Type B pancreatic cell (in vitro differentiated cells): Measurements from ENCODE around the gene RWDD2A. TPM values are rescaled to one million over a fixed set of nuclear protein-coding genes. Genes with fewer than 3 reads are reported as not detected.

ENCODE experiments used
- DNase-seq: peaks from one replicate; pipeline ENCODE4 v3.0.0; 2021; ENCODE audit warnings: mixed read lengths; ENCODE audit not compliant: unreplicated experiment; ENCODE audit errors: extremely low spot score
- H3K27ac Mint-ChIP-seq: 2 replicates; pipeline ENCODE4 v1.8.0; 2021; ENCODE audit warnings: mild to moderate bottlenecking, mixed read lengths
- H3K27me3 Mint-ChIP-seq: 2 replicates; pipeline ENCODE4 v1.8.0; 2021; ENCODE audit warnings: mixed read lengths
- H3K36me3 Mint-ChIP-seq: 2 replicates; pipeline ENCODE4 v1.8.0; 2021; ENCODE audit warnings: mixed read lengths
- H3K4me1 Mint-ChIP-seq: one replicate; pipeline ENCODE4 v1.8.0; 2021; ENCODE audit warnings: mixed read lengths; ENCODE audit not compliant: unreplicated experiment
- H3K4me3 Mint-ChIP-seq: 2 replicates; pipeline ENCODE4 v1.8.0; 2021; ENCODE audit warnings: mild to moderate bottlenecking, mixed read lengths
- H3K9me3 Mint-ChIP-seq: 2 replicates; pipeline ENCODE4 v1.8.0; 2021; ENCODE audit warnings: mixed read lengths
- long read RNA-seq: library from polyadenylated mRNA; unstranded; transcript quantifications from one replicate; pipeline ENCODE4 v2.0.0, GENCODE V29; 2020
- total RNA-seq: library from RNA; stranded (reverse); gene quantifications from 2 replicates; pipeline ENCODE4 v1.2.1, GENCODE V29; 2021; ENCODE audit warnings: low replicate concordance
- TF ChIP-seq, protein P1 (sequence below): fragments of 200-600 bp; sonication (generic); conservative IDR thresholded peaks from 2 replicates; pipeline ENCODE4 v1.5.0; 2021; ENCODE audit warnings: antibody characterized with exemption, mild to moderate bottlenecking

The RWDD2A gene
- 3.6 and 4.5 TPM in 2 replicates for total RNA-seq
- long read RNA-seq, transcript RWDD2A-201 (3 exons, 3,744 nt), result major isoform, 18 of 26 reads
- long read RNA-seq, partial matches to known transcripts, result 1 of 26 reads
- long read RNA-seq, other reads (novel, unspliced or antisense), result 7 of 26 reads

- H3K9me3 Mint-ChIP-seq, result no peaks in the 10 kb centered on the region
- peak within 1 kb of the TSS; percentile 99 for H3K4me3 Mint-ChIP-seq
- no peaks in the 10 kb centered on the region for H3K27me3 Mint-ChIP-seq
- TF ChIP-seq, protein P1, sequence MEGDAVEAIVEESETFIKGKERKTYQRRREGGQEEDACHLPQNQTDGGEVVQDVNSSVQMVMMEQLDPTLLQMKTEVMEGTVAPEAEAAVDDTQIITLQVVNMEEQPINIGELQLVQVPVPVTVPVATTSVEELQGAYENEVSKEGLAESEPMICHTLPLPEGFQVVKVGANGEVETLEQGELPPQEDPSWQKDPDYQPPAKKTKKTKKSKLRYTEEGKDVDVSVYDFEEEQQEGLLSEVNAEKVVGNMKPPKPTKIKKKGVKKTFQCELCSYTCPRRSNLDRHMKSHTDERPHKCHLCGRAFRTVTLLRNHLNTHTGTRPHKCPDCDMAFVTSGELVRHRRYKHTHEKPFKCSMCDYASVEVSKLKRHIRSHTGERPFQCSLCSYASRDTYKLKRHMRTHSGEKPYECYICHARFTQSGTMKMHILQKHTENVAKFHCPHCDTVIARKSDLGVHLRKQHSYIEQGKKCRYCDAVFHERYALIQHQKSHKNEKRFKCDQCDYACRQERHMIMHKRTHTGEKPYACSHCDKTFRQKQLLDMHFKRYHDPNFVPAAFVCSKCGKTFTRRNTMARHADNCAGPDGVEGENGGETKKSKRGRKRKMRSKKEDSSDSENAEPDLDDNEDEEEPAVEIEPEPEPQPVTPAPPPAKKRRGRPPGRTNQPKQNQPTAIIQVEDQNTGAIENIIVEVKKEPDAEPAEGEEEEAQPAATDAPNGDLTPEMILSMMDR, result no peak
- peaks cover 26% of the 10 kb centered on the region for H3K4me1 Mint-ChIP-seq
- peaks cover 13% of the 10 kb centered on the region for H3K36me3 Mint-ChIP-seq
- DNase-seq, result peak; percentile 88
- peak within 1 kb of the TSS; percentile 97 for H3K27ac Mint-ChIP-seq
These were observed at the start of gene RWDD2A, which contains the start of gene PGM3 for GRCh38 chr6:83192871-83193746. RWDD2A (plus strand) TSS chr6:83193357; CDS start chr6:83194452, 1,095 bp downstream. PGM3 (minus strand) TSS chr6:83193265; CDS start chr6:83191012, 2,253 bp downstream.

GRCh38 chr6:83151114-83151513 is 42.0 kb upstream of the RWDD2A start:
- Mint-ChIP-seq H3K9me3 (no peaks in the 10 kb centered on the region), H3K27me3 (no peaks in the 10 kb centered on the region), H3K4me3 (no peak overlapping the region), H3K27ac (no peak overlapping the region), H3K36me3 (peaks cover 20% of the 10 kb centered on the region), H3K4me1 (no peaks in the 10 kb centered on the region)
- TF ChIP-seq, protein P1, result no peak
- no peak for DNase-seq

- Mint-ChIP-seq H3K27me3 (no peaks in the 10 kb centered on the region), H3K27ac (no peak overlapping the region), H3K4me3 (no peak overlapping the region), H3K4me1 (no peaks in the 10 kb centered on the region), H3K36me3 (peaks cover 20% of the 10 kb centered on the region), H3K9me3 (no peaks in the 10 kb centered on the region)
- DNase-seq, result no peak
- TF ChIP-seq, protein P1, result no peak
These were observed 40.2 kb upstream of the RWDD2A start for GRCh38 chr6:83152913-83153312.

- Mint-ChIP-seq H3K27ac (no peak overlapping the region), H3K4me3 (no peak overlapping the region)
- no peak for DNase-seq
These were observed 39.2 kb upstream of the RWDD2A start for GRCh38 chr6:83153883-83154521.

GRCh38 chr6:83155794-83156193 is 37.4 kb upstream of the RWDD2A start:
- H3K4me3 Mint-ChIP-seq, result no peak overlapping the region
- no peaks in the 10 kb centered on the region for H3K27me3 Mint-ChIP-seq
- H3K4me1 Mint-ChIP-seq, result no peaks in the 10 kb centered on the region
- no peaks in the 10 kb centered on the region for H3K9me3 Mint-ChIP-seq
- no peak overlapping the region for H3K27ac Mint-ChIP-seq
- TF ChIP-seq, protein P1, result no peak
- H3K36me3 Mint-ChIP-seq, result peaks cover 19% of the 10 kb centered on the region
- no peak for DNase-seq

More at GRCh38 chr6:83153883-83154521, 39.2 kb upstream of the RWDD2A start:
- Mint-ChIP-seq H3K27me3 (no peaks in the 10 kb centered on the region), H3K9me3 (no peaks in the 10 kb centered on the region), H3K4me1 (no peaks in the 10 kb centered on the region), H3K36me3 (peaks cover 19% of the 10 kb centered on the region)
- TF ChIP-seq, protein P1, result no peak
